ENCODE results near the gene CDK15.

The CDK15 gene

GRCh38 chr2:201942531-201942930 lies 136.2 kb downstream of the CDK15 start:
- Histone ChIP-seq H3K4me2 (ENCODE audit: low read length) (no peak overlapping the region), H2AFZ (ENCODE audit: low read length) (no peak overlapping the region), H3K27ac (ENCODE audit: low read depth, low read length, poor library complexity, severe bottlenecking) (no peak overlapping the region), H3F3A (ENCODE audit: insufficient read depth, low read length) (no peaks in the 10 kb centered on the region), H3K4me1 (ENCODE audit: insufficient read depth, low read length, severe bottlenecking) (no peaks in the 10 kb centered on the region), H3K9me2 (ENCODE audit: low read depth, low read length) (no peaks in the 10 kb centered on the region), H3K79me2 (ENCODE audit: insufficient read depth, low read length) (no peaks in the 10 kb centered on the region), H3K36me3 (ENCODE audit: insufficient read depth, low read length) (no peaks in the 10 kb centered on the region), H4K20me1 (ENCODE audit: insufficient read depth, low read length) (no peaks in the 10 kb centered on the region), H3K9me3 (ENCODE audit: low read length) (no peaks in the 10 kb centered on the region), H3K27me3 (ENCODE audit: insufficient read depth, low read length) (0 out of 2 replicates have a peak, but pooled peaks cover 5% of the 10 kb centered on the region), H3K9ac (ENCODE audit: low read length) (no peak overlapping the region), H3K4me3 (ENCODE audit: low read depth, low read length, poor library complexity, severe bottlenecking) (no peak overlapping the region)
- TF ChIP-seq CTCF (IDR thresholded peaks at IDR 0.05; ENCODE audit: low read length), result no peak
- TF ChIP-seq EZH2 (IDR thresholded peaks at IDR 0.05; ENCODE audit: borderline replicate concordance, low read length), result no peak

All from OCI-LY1 (cell line).